Measurements from ENCODE around the gene PRSS3. TPM values are rescaled to one million over a fixed set of nuclear protein-coding genes. Genes with fewer than 3 reads are reported as not detected.
"Not testable (repeated sequence)": the region's sequence is repeated elsewhere in the genome, so short reads cannot be mapped to it uniquely, and the experiment has no call there.

The PRSS3 gene
- total RNA-seq, 1 donor from 2014 or later: not detected

GRCh38 chr9:33774074-33774659 is 21.2 kb upstream of the PRSS3 start:
- H3K27ac Mint-ChIP-seq (ENCODE audit: unreplicated experiment); H3K4me1 Mint-ChIP-seq (ENCODE audit: low read depth); H3K4me3 Mint-ChIP-seq (ENCODE audit: unreplicated experiment); H3K27me3 Mint-ChIP-seq (ENCODE audit: low read depth); DNase-seq (ENCODE audit: low spot score); H3K36me3 Mint-ChIP-seq (ENCODE audit: low read depth): not testable (repeated sequence)
- H3K9me3 Mint-ChIP-seq (ENCODE audit: low read depth): peaks cover 10% of the 10 kb centered on the region

- no peak for DNase-seq (ENCODE audit: low spot score)
- Mint-ChIP-seq H3K36me3 (ENCODE audit: low read depth) (peaks cover 2% of the 10 kb centered on the region), H3K9me3 (ENCODE audit: low read depth) (peaks cover 17% of the 10 kb centered on the region), H3K4me1 (ENCODE audit: low read depth) (peaks cover 28% of the 10 kb centered on the region), H3K4me3 (ENCODE audit: unreplicated experiment) (no peak overlapping the region), H3K27ac (ENCODE audit: unreplicated experiment) (no peak overlapping the region), H3K27me3 (ENCODE audit: low read depth) (no peaks in the 10 kb centered on the region)
- TF ChIP-seq, protein P1, sequence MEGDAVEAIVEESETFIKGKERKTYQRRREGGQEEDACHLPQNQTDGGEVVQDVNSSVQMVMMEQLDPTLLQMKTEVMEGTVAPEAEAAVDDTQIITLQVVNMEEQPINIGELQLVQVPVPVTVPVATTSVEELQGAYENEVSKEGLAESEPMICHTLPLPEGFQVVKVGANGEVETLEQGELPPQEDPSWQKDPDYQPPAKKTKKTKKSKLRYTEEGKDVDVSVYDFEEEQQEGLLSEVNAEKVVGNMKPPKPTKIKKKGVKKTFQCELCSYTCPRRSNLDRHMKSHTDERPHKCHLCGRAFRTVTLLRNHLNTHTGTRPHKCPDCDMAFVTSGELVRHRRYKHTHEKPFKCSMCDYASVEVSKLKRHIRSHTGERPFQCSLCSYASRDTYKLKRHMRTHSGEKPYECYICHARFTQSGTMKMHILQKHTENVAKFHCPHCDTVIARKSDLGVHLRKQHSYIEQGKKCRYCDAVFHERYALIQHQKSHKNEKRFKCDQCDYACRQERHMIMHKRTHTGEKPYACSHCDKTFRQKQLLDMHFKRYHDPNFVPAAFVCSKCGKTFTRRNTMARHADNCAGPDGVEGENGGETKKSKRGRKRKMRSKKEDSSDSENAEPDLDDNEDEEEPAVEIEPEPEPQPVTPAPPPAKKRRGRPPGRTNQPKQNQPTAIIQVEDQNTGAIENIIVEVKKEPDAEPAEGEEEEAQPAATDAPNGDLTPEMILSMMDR (IDR thresholded peaks at IDR 0.05): no peak
These were observed 18.8 kb upstream of the PRSS3 start for GRCh38 chr9:33776578-33776977.

DNA sequence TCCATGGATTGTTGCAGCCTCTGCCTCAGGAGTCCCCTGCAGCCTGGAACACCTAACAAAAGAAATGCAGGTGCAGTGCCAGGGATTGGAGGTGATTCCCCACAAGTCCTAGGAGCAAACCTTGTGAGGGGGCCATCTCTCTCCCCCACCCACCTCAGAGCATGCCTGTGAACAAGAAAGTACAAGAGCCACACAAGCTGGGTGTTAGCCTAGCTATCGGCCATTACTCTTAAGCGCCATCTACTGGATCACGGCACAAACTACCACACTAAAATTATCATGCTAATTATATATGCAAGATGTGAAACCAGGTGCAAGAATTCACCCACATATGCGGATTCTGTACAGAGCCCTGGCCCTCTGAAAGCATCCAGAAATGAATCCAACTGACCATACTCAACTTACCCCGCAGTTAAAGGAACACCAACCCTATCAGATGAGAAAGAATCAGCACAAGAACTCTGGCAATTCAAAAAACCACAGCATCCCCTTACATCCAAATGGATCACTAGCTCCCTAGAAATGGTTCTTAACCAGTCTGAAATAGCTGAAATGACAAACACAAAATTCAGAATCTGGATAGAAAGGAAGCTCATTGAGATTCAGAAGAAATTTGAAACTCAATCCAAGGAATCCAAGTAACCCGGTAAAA is 16.5 kb upstream of the PRSS3 start:
- DNase-seq (ENCODE audit: low spot score): no peak
- Mint-ChIP-seq H3K36me3 (ENCODE audit: low read depth) (peaks cover 2% of the 10 kb centered on the region), H3K9me3 (ENCODE audit: low read depth) (peaks cover 22% of the 10 kb centered on the region), H3K4me1 (ENCODE audit: low read depth) (peaks cover 44% of the 10 kb centered on the region), H3K4me3 (ENCODE audit: unreplicated experiment) (no peak overlapping the region), H3K27me3 (ENCODE audit: low read depth) (no peaks in the 10 kb centered on the region), H3K27ac (ENCODE audit: unreplicated experiment) (peak overlapping the region; percentile 70)
- TF ChIP-seq, protein P1 (IDR thresholded peaks at IDR 0.05): peak; percentile 86

- Mint-ChIP-seq H3K27ac (ENCODE audit: unreplicated experiment) (peak overlapping the region; percentile 88), H3K4me3 (ENCODE audit: unreplicated experiment) (no peak overlapping the region), H3K36me3 (ENCODE audit: low read depth) (peaks cover 1% of the 10 kb centered on the region), H3K4me1 (ENCODE audit: low read depth) (peaks cover 44% of the 10 kb centered on the region), H3K9me3 (ENCODE audit: low read depth) (peaks cover 22% of the 10 kb centered on the region), H3K27me3 (ENCODE audit: low read depth) (no peaks in the 10 kb centered on the region)
- DNase-seq (ENCODE audit: low spot score): no peak
- TF ChIP-seq, protein P1 (IDR thresholded peaks at IDR 0.05): no peak
These were observed 15.1 kb upstream of the PRSS3 start for GRCh38 chr9:33780276-33780675.

GRCh38 chr9:33781736-33782135 is 13.6 kb upstream of the PRSS3 start:
- peaks cover 44% of the 10 kb centered on the region for H3K4me1 Mint-ChIP-seq (ENCODE audit: low read depth)
- TF ChIP-seq, protein P1 (IDR thresholded peaks at IDR 0.05): no peak
- peaks cover 10% of the 10 kb centered on the region for H3K27me3 Mint-ChIP-seq (ENCODE audit: low read depth)
- peaks cover 14% of the 10 kb centered on the region for H3K9me3 Mint-ChIP-seq (ENCODE audit: low read depth)
- DNase-seq (ENCODE audit: low spot score): no peak
- H3K4me3 Mint-ChIP-seq (ENCODE audit: unreplicated experiment): no peak overlapping the region
- no peak overlapping the region for H3K27ac Mint-ChIP-seq (ENCODE audit: unreplicated experiment)
- H3K36me3 Mint-ChIP-seq (ENCODE audit: low read depth): no peaks in the 10 kb centered on the region

Measured in chondrocyte (in vitro differentiated cells).